HG02759 (cell line): ENCODE data around the gene ATL3.
"Not testable (repeated sequence)": the region's sequence is repeated elsewhere in the genome, so short reads cannot be mapped to it uniquely, and the experiment has no call there.

Experiments
- ATAC-seq: cut with Tn5 transposase; IDR thresholded peaks from one replicate; pipeline ENCODE4 v1.9.1; 2021; ENCODE audit warnings: mild to moderate bottlenecking, moderate library complexity; ENCODE audit not compliant: unreplicated experiment

Gene ATL3

DNA sequence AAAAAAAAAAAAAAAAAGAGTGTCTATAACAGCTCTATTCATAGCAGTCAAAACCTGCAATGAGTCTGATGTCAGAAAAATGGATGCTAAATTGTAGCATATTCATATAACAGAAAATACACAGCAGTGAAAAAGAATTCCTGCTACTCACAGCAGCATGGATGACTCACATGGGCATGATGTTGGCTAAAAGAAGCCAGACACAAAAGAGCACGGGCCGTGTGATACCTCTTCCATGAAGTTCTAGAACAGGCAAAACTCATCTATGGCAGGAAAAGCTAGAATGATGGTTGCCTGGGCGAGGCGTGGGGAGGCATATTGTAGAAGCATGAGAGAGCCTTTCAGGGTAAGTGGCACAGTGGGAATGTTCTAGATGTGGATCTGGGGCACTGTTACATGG, 75.9 kb downstream of the ATL3 start:
- ATAC-seq, result no peak

DNA sequence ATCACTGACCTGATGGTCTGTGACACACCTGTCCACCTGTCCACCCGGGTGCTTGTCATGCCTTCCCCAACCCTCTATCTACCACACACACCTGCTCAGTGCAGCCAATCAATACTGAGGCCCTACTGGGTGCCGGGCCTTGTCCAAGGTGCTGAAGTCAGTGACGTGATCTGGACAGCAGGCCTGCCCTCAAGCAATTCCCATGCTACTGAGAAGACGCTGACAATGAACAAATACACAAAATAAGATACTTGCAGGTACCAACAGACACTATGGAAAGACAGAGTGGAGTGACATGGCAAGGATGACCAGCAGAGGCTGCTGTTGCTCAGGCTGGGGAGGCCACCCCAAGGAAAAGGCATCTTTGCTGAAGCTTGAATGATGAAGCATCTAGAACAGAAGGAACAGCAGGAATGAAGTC, 78.2 kb downstream of the ATL3 start:
- ATAC-seq, result no peak

DNA sequence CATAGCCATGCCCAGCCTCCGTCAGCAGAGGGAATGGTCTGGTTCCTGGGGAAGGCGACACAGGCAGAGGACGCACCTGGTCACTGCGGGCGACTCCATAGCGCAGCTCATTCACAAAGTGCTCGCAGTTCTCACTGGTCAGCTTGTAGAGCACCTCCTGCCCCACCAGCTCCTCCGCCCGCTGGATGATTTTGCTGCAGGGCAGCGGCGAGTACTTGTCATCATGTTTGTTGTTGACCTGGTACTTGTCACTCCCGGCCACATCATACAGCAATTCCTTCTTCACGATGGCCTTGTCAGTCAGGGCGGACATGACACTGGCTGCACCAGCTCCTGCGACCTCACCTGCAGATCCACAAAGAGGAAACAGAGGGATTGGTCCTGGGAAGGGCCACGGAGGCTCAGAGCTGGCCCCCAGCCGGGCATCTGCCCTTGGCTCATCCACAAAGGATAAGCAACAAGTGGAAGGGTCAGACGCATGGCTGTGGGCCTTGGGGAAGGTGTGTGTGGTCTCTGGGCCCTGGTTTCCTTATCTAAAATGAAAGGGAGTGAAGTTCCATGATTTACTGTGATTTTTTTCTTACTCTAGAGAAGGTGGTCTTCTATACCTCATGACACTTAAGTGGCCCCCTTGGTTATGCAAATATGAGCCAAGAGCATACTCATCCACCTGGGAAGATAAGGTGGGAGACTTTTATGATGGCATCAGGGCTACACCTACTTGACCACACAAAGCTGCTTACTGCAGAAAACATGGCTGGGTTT, 81.0 kb downstream of the ATL3 start:
- ATAC-seq, result no peak

DNA sequence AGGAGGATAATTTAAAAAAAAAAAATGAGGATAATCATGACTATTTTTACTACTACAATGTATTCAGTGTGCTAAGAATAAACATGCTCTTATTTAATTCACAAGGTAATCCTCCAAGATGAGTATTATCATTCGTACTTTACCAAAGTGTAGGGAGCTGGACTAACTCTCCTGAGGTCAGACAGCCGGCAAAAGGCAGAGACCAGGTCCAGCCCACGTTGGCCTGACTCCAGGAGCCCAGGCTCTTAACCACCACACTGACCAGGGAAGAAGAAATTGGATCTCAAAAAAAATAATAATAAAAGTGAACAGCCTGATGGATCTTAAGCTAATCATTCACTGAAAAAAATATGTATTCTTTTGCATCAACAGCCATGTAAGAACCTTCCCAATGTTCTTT, 82.2 kb downstream of the ATL3 start:
- ATAC-seq, result no peak

DNA sequence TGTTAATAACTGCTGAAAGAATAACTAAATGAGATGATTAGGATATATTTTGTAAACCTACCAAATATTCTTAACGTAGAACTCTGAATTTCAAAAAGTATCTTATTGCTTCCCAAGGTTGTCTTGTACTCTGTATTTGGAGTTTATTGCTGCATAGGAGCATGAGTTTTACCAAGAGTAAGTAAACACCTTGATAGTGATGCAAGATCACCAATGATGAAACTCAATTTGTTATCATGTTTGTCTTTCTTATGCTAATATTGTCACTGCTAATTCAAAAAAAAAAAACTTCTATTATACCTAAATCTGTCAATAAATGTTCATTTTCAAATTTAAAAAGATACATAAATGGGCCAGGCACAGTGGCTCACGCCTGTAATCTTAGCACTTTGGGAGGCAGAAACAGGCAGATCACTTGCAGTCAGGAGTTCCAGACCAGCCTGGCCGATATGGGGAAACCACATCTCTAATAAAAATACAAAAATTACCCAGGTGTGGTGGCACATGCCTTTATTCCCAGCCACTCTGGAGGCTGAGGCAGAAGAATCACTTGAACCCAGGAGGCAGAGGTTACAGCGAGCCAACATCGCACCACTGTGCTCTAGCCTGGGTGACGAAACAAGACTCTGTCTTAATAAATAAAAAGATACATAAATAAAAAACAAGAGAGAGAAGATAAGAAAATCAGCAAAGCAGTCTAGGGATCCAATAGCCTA, 84.6 kb downstream of the ATL3 start:
- no peak for ATAC-seq

DNA sequence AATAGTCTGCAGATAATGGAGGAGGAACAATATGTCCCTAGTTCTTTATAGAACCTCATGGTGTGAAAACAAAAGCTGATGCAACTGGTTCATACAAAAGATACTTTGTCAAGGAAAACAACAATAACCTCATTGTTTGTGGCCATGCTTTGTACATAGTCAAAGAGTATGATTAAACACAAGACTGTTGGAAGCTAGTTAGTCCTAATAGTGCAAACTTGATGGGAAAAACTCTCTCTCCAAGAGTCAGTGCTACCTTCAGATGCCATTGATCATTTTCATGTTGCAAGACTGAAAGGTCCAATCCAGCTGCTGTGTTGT, 87.9 kb downstream of the ATL3 start:
- no peak for ATAC-seq

DNA sequence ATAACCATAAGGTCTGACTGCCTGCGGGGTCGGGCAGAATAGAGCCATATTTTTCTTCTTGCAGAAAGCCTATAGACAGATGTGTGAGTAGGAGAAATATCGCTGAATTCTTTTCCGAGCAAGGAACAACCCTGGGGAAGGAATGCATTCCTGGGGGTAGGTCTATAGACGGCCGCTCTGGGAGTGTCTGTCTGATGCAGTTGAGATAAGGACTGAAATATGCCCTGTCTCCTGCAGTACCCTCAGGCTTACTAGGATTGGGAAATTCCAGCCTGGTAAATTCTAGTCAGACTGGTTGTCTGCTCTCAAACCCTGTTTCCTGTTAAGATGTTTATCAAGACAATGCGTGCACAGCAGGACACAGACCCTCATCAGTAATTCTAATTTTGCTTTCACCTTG, 90.0 kb downstream of the ATL3 start:
- ATAC-seq, result not testable (repeated sequence)

DNA sequence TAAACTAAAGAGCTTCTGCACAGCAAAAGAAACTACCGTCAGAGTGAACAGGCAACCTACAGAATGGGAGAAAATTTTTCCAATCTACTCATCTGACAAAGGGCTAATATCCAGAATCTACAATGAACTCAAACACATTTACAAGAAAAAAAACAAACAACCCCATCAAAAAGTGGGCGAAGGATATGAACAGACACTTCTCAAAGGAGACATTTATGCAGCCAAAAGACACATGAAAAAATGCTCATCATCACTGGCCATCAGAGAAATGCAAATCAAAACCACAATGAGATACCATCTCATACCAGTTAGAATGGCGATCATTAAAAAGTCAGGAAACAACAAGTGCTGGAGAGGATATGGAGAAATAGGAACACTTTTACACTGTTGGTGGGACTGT, 92.3 kb downstream of the ATL3 start:
- not testable (repeated sequence) for ATAC-seq

DNA sequence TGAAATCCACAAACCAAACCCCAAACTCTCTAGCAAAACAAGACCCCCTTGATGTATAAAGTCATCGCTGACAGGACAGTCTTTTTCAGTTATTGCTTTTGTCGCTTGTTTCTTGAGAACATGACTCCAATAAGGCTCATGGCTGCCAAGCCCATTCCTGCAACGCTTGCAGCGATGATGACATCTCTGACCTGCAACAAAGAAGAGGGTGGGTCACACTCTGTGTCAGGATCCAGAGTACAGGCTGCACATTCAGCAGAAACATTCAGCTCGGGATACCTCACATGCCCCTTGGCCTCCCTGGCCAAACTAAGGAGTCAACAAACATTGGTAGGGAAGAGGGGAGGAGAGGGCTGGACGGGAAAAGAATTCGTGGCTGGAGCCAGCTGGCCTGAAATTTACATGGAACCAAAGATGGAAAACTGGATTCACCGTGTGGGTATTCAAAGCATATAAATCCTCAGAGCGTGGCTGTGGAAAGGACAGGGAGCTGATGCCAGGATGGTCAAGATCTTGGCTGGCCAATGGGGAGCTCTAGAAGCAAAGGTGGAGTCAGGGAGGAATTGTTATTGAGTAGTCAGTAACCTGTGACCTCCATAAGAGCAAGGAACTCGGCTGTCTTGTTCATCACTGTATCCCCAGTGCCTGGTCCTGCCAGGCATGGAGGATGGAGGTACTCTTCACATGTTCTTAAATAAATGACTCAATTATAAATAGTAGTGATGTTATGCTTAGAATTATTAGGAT, 96.1 kb downstream of the ATL3 start:
- no peak for ATAC-seq
